IPS-18c (cell line): ENCODE measurements around the gene ZNF74.
"Not testable (repeated sequence)": the region's sequence is repeated elsewhere in the genome, so short reads cannot be mapped to it uniquely, and the experiment has no call there.

ENCODE experiments used
- H3K4me3 ChIP-seq: 2 replicates; pipeline ENCODE4 v1.7.0; 2013; ENCODE audit warnings: low read depth, mild to moderate bottlenecking, low read length, moderate library complexity; ENCODE audit not compliant: insufficient read depth
- H3K9me3 ChIP-seq: one replicate; pipeline ENCODE4 v1.6.1; 2013; ENCODE audit warnings: mild to moderate bottlenecking, low read length, moderate library complexity; ENCODE audit not compliant: control insufficient read depth, insufficient read depth

ZNF74 gene

DNA sequence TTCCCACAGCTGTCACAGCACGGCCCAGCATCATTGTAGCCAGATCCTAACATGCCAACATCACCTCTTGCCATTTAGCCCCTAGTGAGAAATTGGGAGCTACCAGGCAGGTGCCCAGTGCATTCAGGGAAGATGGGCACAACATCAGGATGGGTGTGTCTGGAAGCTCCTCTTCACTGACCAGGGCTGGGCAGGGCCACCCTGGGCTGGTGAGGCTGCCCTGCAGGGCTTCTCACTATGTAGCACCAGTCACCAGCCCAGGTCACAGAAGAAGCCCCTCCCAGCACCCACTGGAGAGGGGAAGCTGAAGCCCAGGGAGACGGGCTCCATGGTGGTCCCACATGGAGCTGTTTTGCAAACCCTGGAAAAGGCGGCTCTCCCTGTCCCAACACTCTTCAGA lies 13.9 kb downstream of the ZNF74 start:
- Histone ChIP-seq H3K9me3 (no peaks in the 10 kb centered on the region), H3K4me3 (no peak overlapping the region)

DNA sequence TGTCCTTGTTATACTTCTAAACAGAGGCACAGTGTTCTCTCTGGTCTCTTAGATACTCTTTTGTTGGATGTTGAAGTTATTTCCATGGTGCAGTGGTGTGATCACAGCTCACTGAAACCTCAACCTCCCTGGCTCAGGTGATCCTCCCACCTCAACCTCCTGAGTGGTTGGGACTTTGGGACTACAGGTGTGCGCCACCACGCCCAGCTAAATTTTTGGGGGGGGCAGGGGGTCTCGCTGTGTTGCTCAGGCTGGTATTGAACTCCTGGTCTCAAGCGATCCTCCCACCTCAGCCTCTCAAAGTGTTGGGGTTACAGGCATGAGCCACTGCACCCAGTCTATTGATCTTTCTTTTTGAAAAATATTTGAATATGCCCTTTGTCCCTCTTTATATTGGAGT lies 14.9 kb downstream of the ZNF74 start:
- no peak overlapping the region for H3K4me3 ChIP-seq
- H3K9me3 ChIP-seq, result no peaks in the 10 kb centered on the region

DNA sequence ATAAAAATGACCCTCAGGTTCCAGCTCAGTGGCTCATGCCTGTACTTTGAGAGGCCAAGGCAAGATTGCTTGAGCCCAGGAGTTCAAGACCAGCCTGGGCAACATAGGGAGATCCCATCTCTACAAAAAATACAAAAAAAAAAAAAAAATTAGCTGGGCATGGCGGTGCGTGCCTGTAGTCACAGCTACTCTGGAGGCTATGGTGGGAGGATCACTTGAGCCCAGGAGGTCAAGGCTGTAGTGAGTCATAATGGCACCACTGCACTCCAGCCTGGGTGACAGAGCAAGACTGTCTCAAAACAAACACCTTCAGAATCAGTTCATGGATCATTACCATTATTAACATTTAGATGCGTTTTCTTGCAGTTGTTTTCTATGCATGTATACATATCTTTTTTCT lies 15.4 kb downstream of the ZNF74 start:
- H3K4me3 ChIP-seq, H3K9me3 ChIP-seq: not testable (repeated sequence)

DNA sequence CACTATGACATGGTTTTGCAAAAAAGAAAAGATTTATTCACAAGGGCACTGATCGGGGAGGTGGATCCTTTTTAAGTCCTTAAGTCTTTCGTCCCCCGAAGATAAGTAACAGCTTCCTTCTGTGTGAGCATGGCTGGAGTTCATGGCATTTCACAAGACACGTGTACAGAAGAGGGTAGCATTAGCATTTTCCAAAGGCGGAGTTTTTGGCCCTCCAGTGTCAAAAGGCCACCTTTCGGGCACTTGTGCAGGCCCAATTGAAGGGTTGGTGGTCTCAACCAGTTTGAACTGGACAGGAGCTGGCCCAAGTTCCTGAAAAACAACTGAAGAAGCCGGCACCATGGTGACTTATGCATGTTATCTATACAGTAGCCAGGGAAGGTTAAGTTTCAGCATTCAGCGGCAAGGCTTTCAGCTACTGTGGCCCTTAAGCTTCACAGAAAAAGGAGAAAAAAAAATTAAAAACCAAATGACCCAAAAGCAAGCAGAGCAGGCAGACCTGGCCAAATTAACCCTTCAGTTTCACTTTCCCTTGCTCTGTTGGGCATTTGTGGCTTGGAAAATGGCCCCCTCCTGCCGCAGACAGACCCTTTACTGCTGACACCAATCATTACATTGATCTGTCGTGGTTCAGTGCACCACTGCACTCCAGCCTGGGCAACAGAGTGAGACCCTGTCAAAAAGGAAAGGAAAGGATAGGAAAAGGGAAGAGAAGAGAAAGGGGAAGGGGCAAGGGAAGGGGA lies 18.7 kb downstream of the ZNF74 start:
- H3K4me3 ChIP-seq, result no peak overlapping the region
- no peaks in the 10 kb centered on the region for H3K9me3 ChIP-seq

DNA sequence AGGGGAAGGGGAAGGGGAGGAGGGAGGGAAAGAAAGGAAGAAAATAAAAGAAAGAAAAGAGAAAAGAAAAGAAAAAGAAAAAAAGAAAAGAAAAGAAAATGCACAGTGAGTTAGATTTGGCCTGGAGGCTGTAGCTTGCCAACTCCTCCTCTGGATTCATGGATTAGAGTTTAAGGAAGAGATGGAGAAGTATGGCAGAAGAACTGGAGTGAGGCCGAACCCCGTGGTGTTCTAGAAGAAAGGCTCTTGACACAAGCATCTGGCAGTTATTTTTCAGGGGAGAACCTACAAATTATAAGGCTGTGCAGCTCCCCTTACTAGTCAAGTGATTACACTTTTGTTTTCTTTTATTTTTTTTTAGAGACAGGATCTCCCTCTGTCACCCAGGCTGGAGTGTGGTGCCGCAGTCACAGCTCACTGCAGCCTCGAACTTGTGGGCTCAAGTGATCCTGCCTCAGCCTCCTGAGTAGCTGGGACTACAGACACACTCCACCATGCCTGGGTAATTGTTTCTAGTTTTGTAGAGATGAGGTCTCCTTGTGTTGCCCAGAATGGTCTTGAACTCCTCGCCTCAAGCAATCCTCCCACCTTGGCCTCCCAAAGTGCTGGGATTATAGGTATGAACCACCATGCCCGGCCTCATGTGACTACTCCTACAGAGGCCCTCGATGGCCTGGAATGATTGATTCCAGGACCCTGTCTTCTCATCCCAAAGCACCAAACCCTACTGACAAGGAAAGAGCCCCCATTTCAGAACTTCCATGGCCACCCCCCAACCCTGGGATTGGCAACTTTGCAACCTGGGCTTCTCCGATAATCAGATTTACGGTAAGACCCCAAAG lies 19.5 kb downstream of the ZNF74 start:
- H3K4me3 ChIP-seq, result no peak overlapping the region
- H3K9me3 ChIP-seq, result no peaks in the 10 kb centered on the region

DNA sequence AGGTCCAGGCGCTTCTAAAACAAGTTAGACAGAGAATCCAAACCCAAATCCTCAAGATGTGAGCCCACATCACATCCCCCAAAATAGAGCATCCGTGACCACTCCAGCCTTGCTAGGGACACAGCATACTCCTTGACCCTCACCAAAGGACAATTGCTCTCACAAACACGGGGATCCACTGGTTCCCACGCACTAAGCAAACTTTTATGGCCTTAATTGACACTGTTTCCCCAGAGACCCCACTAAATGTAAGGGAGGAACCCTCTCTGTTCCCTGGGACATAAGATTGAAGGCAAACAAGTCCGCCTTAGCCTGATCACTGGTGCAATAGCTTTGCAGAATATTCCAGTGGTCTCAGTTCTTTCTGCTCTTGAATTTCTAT lies 20.1 kb downstream of the ZNF74 start:
- H3K4me3 ChIP-seq, result no peak overlapping the region
- no peaks in the 10 kb centered on the region for H3K9me3 ChIP-seq

DNA sequence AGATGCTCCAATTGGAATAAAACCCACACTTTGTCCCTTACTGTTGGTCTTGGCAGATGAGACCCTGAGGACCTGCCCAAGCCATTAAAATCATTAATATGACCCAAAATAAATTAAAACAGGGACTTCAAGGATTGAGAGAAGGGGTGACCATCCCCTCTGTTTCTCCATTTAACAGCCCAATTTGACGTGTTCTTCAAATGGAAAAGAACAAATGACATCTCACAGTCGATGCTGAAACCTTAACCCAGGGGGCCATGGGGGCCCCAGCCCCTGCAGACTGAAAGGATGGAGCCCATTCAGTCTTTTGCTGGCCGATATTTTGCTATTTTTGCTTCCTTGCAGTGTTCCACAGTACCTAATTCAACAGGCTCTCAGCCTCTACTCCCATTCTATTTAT lies 20.5 kb downstream of the ZNF74 start:
- no peak overlapping the region for H3K4me3 ChIP-seq
- no peaks in the 10 kb centered on the region for H3K9me3 ChIP-seq

DNA sequence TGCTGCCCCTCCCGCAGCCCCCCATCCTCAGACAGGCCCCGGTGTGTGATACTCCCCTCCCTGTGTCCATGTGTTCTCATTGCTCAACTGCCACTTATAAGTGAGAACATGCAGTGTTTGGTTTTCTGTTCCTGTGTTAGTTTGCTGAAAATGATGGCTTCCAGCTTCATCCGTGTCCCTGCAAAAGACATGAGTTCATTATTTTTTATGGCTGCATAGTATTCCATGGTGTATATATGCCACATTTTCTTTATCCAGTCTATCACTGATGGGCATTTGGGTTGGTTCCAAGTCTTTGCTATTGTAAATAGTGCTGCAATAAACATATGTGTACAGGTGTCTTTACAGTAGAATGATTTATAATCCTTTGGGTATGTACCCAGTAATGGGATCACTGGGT lies 21.3 kb downstream of the ZNF74 start:
- H3K9me3 ChIP-seq, H3K4me3 ChIP-seq: not testable (repeated sequence)

DNA sequence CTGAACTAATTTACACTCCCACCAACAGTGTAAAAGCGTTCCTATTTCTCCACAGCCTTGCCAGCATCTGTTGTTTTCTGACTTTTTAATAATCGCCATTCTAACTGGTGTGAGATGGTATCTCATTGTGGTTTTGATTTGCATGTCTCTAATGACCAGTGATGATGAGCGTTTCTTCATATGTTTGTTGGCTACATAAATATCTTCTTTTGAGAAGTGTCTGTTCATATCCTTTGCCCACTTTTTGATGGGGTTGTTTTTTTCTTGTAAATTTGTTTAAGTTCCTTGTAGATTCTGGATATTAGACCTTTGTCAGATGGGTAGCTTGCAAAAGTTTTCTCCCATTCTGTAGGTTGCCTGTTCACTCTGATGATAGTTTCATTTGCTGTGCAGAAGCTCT lies 21.7 kb downstream of the ZNF74 start:
- not testable (repeated sequence) for H3K4me3 ChIP-seq, H3K9me3 ChIP-seq

DNA sequence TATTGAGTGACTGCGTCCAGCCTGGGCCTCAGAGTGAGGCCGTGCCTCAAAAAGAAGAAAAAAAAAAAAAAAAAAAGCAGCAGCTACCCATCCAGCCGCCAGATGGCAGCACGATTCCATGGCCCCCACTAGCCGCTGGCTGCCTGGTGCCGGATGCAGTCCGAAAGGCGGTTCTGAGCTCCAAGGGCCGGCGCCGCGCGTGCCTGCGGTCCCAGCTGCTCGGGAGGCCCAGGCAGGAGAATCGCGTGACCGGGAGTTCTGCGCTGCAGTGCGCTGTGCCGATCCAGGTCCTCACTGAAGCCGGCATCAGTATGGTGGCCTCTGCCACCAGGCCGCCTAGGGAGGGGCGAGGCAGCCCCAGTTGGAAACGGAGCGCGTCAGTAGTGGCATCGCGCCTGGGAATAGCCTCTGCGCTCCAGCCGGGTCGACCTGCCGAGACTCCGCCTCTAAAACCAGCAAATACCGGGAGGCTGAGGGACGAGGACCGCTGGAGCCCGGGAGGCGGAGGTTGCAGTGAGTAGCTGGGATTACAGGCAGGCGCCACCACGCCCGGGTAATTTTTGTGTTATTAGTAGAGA lies 24.3 kb downstream of the ZNF74 start:
- Histone ChIP-seq H3K9me3 (no peaks in the 10 kb centered on the region), H3K4me3 (peak overlapping the region; percentile 60)

DNA sequence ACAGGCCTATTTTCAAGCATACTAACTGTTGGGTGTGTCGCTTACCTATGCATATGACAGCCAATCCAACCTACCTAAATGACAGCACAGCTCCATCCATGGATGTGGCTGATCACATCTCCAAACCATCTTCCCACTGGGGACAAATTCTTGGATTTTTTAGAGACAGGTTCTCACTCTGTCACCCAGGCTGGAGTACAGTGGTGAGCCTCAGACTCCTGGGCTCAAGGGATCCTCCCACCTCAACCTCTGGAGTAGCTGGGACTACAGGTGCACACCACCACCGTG lies 25.7 kb downstream of the ZNF74 start:
- Histone ChIP-seq H3K9me3 (no peaks in the 10 kb centered on the region), H3K4me3 (no peak overlapping the region)

DNA sequence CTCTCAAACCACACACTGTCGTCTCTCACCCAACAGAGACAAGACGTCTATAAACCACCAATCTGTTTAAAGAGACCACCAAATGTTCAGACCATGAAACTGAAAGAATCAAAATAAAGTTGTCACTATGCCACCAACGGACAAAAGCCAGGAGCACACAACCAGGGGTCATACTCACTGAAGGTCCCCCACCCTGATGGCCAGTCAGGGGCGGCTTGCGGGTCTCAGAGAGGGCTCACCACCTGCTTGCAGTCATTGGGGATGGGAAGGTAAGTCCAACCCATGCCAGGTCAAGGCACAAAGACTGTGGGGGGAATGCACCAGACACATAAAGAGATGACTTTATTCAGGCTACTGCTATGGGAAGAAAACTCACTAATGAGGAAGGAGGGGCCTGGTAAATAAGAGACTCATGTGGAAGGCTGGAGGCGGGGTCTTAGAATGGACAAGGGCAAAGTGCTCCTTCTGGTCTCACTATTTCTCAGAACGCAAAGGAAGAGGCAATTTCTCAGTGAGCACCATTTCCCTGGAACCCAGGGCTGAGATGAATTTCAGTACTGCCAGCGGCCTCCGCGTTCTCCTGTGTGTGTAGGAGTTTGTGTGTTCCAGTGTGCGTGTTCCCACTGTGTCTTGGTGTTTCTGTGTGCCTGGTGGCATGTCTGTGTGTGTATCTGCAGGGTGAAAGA lies 26.3 kb downstream of the ZNF74 start:
- Histone ChIP-seq H3K4me3 (no peak overlapping the region), H3K9me3 (no peaks in the 10 kb centered on the region)

DNA sequence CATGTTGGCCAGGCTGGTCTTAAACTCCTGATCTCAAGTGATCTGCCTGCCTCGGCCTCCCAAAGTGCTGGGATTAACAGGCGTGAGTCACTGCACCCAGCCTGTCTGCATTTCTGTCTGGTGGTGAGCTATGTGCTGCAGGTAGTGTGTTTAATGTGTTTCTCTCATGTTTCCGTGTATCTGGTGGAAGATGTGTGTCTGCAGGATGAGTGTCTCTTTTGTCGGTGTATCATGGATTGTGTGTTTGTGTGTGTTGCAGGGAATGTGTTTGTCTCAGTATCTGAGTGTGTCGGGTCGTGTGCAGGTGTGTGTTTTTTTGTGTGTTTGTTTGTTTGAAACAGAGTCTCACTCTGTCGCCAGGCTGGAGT lies 27.5 kb downstream of the ZNF74 start:
- Histone ChIP-seq H3K4me3 (no peak overlapping the region), H3K9me3 (peaks cover 2% of the 10 kb centered on the region)

DNA sequence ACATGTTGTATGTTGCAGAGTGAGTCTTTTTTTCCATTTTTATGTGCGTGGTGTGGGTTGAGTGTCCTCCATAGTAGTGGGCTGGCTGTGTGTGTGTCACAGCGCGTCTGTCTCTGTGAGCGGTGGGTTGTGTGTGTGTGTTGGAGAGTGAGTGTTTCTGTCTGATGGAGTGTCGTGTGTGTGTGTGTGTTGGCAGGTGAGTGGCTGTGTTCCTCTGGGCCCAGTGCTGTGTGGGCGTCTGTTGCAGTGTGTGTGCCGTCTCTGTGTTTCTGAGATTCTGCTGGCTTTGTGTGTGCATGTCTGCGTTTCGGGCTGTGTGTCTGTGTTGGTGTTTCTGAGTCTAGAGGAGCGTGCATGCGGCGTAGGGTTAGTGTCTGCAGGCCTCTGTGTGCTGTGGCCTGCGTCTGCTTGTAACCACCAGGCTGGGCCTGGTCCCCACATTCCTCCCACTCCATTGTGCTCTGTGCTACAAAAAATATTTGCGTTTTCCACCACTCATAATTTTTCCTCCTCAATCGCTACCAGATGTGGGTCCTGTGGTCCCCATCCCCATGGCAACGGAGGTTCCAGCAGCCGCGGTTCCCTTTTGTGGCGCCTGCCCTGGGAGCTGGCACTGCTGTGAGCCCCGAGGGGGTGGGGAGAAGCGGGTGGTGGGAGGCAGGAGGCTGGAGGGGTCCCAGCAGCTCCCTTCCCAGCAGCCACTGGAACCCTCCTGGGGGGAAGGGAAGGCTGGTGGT lies 28.5 kb downstream of the ZNF74 start:
- H3K9me3 ChIP-seq, result peaks cover 2% of the 10 kb centered on the region
- H3K4me3 ChIP-seq, result no peak overlapping the region

DNA sequence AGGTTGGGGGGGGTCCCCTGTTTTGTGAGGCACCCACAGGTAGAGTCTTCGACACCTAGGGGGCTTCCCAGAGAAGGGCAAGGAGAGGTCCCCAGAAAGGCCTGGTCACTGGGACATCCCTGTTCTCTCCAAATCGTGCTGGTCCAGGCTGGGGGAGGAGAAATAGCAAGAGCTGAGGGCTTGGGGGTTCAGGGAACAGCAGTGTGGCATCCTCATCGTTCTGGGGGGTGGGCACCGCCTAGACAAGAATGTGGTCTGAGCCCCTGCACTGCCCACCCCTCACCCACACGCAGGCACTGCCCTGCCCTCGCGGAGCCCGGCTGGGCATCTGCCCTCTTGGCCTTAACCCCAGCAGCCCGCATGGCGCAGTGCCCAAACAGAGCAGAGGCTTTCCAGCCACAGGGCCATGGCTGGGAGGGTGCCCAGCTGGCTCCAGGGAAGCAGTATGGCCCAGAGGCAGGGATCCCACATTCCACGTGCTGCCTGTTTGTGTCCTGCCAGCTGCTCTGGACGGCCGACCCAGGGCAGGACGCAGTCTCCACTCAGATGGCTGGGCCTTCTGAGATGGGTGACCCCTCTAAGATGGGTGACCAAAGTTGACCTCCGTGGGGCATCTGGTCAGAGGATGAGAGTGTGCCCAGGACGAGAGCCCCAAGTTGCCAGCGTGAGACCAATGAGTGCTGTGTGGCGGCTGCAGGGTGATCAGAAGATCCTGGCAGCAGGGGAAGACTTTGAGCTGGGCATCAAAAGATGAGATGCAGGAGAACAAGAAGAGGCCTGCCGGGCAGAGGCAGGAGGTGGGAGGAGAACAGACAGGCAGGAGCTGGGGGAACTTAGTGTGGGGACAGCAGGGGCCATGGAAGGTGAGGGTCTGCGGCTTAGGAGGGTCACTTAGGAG lies 29.3 kb downstream of the ZNF74 start:
- H3K9me3 ChIP-seq, result peaks cover 2% of the 10 kb centered on the region
- no peak overlapping the region for H3K4me3 ChIP-seq

DNA sequence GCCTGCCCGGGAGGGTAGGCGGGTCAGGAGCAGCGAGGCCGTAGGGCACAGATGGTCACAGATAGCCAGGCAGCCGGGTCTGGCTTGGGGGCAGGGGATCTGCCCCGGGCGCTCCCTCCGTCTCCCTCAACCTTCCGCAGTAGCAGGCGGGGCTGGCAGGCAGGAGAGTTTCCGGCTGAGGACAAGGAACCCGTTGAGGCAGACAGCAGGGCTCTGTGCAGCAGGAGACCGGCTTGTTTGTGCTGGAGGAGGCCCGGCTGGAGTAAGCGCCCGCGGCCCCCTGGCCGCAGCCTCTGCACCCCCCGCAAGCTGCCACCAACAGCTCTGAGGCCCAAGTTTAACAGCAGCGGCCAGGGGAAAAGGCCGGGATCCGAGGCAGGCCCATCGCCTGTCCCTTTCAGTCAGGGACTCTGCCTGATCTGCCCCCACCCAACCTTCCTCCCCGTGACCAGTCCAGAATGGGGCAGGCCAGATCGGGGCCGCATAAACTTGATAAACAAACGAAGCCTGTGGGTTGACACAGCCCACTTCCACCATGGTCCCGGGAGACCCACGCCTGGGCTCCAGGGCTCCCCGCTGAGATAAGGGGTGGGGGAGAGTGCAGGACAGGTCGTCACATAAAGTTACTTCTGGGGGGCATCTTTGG lies 30.1 kb downstream of the ZNF74 start:
- no peak overlapping the region for H3K4me3 ChIP-seq
- H3K9me3 ChIP-seq, result peaks cover 2% of the 10 kb centered on the region
